Right lobe of liver (tissue), 4 donors: ENCODE results near the gene KLHL35.

Experiments
- POLR2A ChIP-seq: fragments of 450-650 bp; IDR thresholded peaks from one replicate; pipeline ENCODE4 v1.6.1; 2017; ENCODE audit warnings: antibody characterized with exemption, mild to moderate bottlenecking
- TF ChIP-seq, protein P1 (sequence below), 4 donors: fragments of 200-600 bp in 3 of 4; fragments of 450-650 bp in 1 of 4; IDR thresholded peaks; one replicate each; pipeline versions ENCODE4 v1.5.1 to v1.8.0; 2016 to 2022; ENCODE audit warnings: antibody characterized with exemption in 4 of 4, mild to moderate bottlenecking in 2 of 4
- donor health status: DM: no; HTN: no; CAD: no.
- donor health status: DM: no; HTN: no; CAD: no.
- donor health status: DM: no; HTN: yes; CAD: no.

DNA sequence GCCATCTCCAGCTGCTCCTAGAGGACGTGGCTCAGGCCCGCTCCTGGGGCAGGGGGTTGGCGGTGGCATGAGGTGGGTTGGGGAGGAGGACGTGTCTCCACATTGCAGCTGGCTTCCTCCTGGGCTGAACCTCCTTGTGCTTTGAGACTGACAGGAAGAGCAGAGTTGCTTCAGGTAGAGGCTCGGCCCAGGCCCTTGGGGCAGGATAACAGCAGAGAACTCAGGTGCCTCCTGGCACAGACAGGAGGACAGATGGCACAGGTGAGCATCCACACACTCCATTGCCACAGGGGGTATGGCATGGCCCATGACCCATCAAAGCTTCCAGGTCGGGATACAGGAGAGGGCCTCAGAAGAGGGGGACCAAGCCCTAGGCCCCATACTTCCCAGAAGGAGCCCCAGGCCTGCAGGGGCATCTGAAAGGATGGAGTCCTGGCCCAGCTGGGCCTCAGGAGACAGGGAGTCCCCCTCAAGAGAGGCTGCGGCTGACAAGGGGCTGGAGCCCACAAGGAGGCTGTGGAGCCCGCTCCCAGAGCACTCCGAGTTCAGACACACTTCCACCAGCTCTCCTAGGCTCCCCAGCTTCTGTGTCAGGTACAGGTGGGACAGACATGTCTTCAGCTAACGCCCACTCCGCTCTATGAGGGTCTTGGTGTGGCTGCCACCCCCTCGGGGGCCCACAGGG is 2.0 kb upstream of the KLHL35 start:
- TF ChIP-seq, protein P1, sequence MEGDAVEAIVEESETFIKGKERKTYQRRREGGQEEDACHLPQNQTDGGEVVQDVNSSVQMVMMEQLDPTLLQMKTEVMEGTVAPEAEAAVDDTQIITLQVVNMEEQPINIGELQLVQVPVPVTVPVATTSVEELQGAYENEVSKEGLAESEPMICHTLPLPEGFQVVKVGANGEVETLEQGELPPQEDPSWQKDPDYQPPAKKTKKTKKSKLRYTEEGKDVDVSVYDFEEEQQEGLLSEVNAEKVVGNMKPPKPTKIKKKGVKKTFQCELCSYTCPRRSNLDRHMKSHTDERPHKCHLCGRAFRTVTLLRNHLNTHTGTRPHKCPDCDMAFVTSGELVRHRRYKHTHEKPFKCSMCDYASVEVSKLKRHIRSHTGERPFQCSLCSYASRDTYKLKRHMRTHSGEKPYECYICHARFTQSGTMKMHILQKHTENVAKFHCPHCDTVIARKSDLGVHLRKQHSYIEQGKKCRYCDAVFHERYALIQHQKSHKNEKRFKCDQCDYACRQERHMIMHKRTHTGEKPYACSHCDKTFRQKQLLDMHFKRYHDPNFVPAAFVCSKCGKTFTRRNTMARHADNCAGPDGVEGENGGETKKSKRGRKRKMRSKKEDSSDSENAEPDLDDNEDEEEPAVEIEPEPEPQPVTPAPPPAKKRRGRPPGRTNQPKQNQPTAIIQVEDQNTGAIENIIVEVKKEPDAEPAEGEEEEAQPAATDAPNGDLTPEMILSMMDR (IDR thresholded peaks at IDR 0.05): no peak
- no peak for TF ChIP-seq POLR2A
